GM23338 (cell line): ENCODE results near the gene EXD3. TPM values are rescaled to one million over a fixed set of nuclear protein-coding genes. Genes with fewer than 3 reads are reported as not detected.
A peak's percentile ranks its signal among the peaks of the same experiment; 100 is the strongest.

Source experiments
- ATAC-seq: fragments of 200-7000 bp; cut with Tn5 transposase; 3 replicates; pipeline ENCODE4 v1.9.1; 2020
- DNase-seq: peaks from one replicate; pipeline ENCODE4 v3.0.0-alpha.2; 2015; ENCODE audit warnings: low spot score
- H2AFZ ChIP-seq: fragments of 200-600 bp; sonication (generic); 2 replicates; pipeline ENCODE4 v1.8.0; 2016; ENCODE audit warnings: antibody characterized with exemption, mild to moderate bottlenecking, moderate library complexity
- H3F3A ChIP-seq: fragments of 200-600 bp; sonication (generic); replicated peaks from 2 replicates; pipeline ENCODE4 v1.8.0; 2017; ENCODE audit warnings: antibody characterized with exemption, mixed run types, low read depth
- H3K27ac ChIP-seq: fragments of 200-600 bp; sonication (generic); 2 replicates; pipeline ENCODE4 v1.6.1; 2016; ENCODE audit warnings: low read depth
- H3K27me3 ChIP-seq: fragments of 200-600 bp; sonication (generic); 2 replicates; pipeline ENCODE4 v1.8.0; 2016; ENCODE audit warnings: mild to moderate bottlenecking, mixed run types, moderate library complexity; ENCODE audit not compliant: insufficient read depth
- H3K36me3 ChIP-seq: fragments of 200-600 bp; sonication (generic); 2 replicates; pipeline ENCODE4 v1.8.0; 2016; ENCODE audit warnings: mild to moderate bottlenecking; ENCODE audit not compliant: insufficient read depth
- H3K4me1 ChIP-seq: fragments of 200-600 bp; sonication (generic); 2 replicates; pipeline ENCODE4 v1.8.0; 2016; ENCODE audit warnings: mild to moderate bottlenecking, moderate library complexity; ENCODE audit not compliant: insufficient read depth
- H3K4me2 ChIP-seq: fragments of 200-600 bp; sonication (generic); 2 replicates; pipeline ENCODE4 v1.7.1; 2017; ENCODE audit warnings: mixed run types
- H3K4me3 ChIP-seq: fragments of 200-600 bp; sonication (generic); 2 replicates; pipeline ENCODE4 v1.6.1; 2016; ENCODE audit warnings: mixed run types
- H3K79me2 ChIP-seq: fragments of 200-600 bp; sonication (generic); replicated peaks from 2 replicates; pipeline ENCODE4 v1.8.0; 2017; ENCODE audit warnings: mild to moderate bottlenecking; ENCODE audit not compliant: insufficient read depth
- H3K9me2 ChIP-seq: fragments of 200-600 bp; sonication (generic); 2 replicates; pipeline ENCODE4 v1.8.0; 2017; ENCODE audit not compliant: insufficient read depth
- H4K20me1 ChIP-seq: fragments of 200-600 bp; sonication (generic); replicated peaks from 2 replicates; pipeline ENCODE4 v1.8.0; 2017; ENCODE audit warnings: mild to moderate bottlenecking; ENCODE audit not compliant: insufficient read depth
- H3K27ac Mint-ChIP-seq: 2 replicates; pipeline ENCODE4 v1.8.0; 2020; ENCODE audit warnings: inconsistent platforms, mild to moderate bottlenecking, moderate library complexity, mixed read lengths
- H3K27me3 Mint-ChIP-seq: 3 replicates; pipeline ENCODE4 v1.8.0; 2022; ENCODE audit warnings: low read depth, mild to moderate bottlenecking, moderate library complexity, mixed read lengths, inconsistent platforms; ENCODE audit not compliant: insufficient read depth, poor library complexity
- H3K36me3 Mint-ChIP-seq: 3 replicates; pipeline ENCODE4 v1.8.0; 2021; ENCODE audit warnings: low read depth, mild to moderate bottlenecking, inconsistent platforms, moderate library complexity, mixed read lengths
- H3K4me1 Mint-ChIP-seq: 3 replicates; pipeline ENCODE4 v1.8.0; 2020; ENCODE audit warnings: mild to moderate bottlenecking, inconsistent platforms, mixed read lengths
- H3K4me3 Mint-ChIP-seq: 3 replicates; pipeline ENCODE4 v1.8.0; 2021; ENCODE audit warnings: moderate library complexity, mild to moderate bottlenecking, inconsistent platforms, mixed read lengths
- H3K9me3 Mint-ChIP-seq: 3 replicates; pipeline ENCODE4 v1.8.0; 2020; ENCODE audit warnings: moderate library complexity, mild to moderate bottlenecking, inconsistent platforms, mixed read lengths
- CTCF ChIP-seq, 2 experiments: fragments of 200-600 bp in 1 of 2; sonication (generic) in 1 of 2; conservative IDR thresholded peaks; 2 replicates each; pipeline versions ENCODE4 v1.5.1 to v1.6.1; 2016 to 2017; ENCODE audit warnings: antibody characterized with exemption in 2 of 2, low read depth in 2 of 2, mild to moderate bottlenecking in 2 of 2, moderate library complexity in 1 of 2
- NANOG ChIP-seq: IDR thresholded peaks from 2 replicates; pipeline ENCODE4 v1.6.1; 2016; ENCODE audit warnings: antibody characterized with exemption, borderline replicate concordance
- polyA plus RNA-seq: library from polyadenylated mRNA; unstranded; fragments of >200 nt; fragmentation: Nextera tagmentation; extraction: Ambion mirVana; gene quantifications from 2 replicates; pipeline ENCODE4 v1.2.1, GENCODE V29; 2016
- total RNA-seq: library from RNA; depleted of rRNA; stranded (reverse); fragments of >200 nt; shearing (Covaris generic); gene quantifications from 2 replicates; pipeline ENCODE4 v1.2.3, GENCODE V29; 2014

Gene EXD3
- total and polyA plus RNA-seq, 2 experiments from 2014 or later, result 3.6 to 9.7 TPM

GRCh38 chr9:137408651-137409405 lies 14.1 kb downstream of the EXD3 start:
- Mint-ChIP-seq H3K4me1 (no peaks in the 10 kb centered on the region; the same call in 1 of the 3 replicates), H3K4me3 (no peak overlapping the region), H3K36me3 (no peaks in the 10 kb centered on the region), H3K9me3 (no peaks in the 10 kb centered on the region), H3K27me3 (peaks cover 2% of the 10 kb centered on the region), H3K27ac (no peak overlapping the region)
- Histone ChIP-seq H4K20me1 (peaks cover 5% of the 10 kb centered on the region), H3K27ac (no peak overlapping the region), H3K36me3 (no peaks in the 10 kb centered on the region), H3K27me3 (no peaks in the 10 kb centered on the region), H3K4me1 (0 out of 2 replicates have a peak, but pooled peaks cover 3% of the 10 kb centered on the region), H3F3A (0 out of 2 replicates have a peak, but pooled peaks cover 3% of the 10 kb centered on the region), H3K4me2 (no peak overlapping the region), H3K9me2 (no peaks in the 10 kb centered on the region), H3K4me3 (no peak overlapping the region), H3K79me2 (no peaks in the 10 kb centered on the region), H2AFZ (no peak overlapping the region)
- no peak for DNase-seq
- no peak for ATAC-seq
- no peak for TF ChIP-seq CTCF (conservative IDR thresholded peaks at IDR 0.05; ENCODE audit: low read depth in 2 of 2)

GRCh38 chr9:137407590-137408300 lies 15.2 kb downstream of the EXD3 start:
- TF ChIP-seq CTCF (conservative IDR thresholded peaks at IDR 0.05; ENCODE audit: low read depth in 2 of 2) (0 out of 4 replicates have a peak, but pooled peaks of 1 of the 2 experiments have one; percentile 4), NANOG (no peak)
- H3F3A ChIP-seq, result 0 out of 2 replicates have a peak, but pooled peaks cover 3% of the 10 kb centered on the region
- no peaks in the 10 kb centered on the region for H3K27me3 ChIP-seq
- H3K4me3 ChIP-seq, result peak overlapping the region; percentile 56
- no peak overlapping the region for H2AFZ ChIP-seq
- peaks cover 5% of the 10 kb centered on the region; the same call in 1 of the 2 replicates for H4K20me1 ChIP-seq
- peak overlapping the region; percentile 27; the same call in 1 of the 3 replicates for H3K4me3 Mint-ChIP-seq
- peak overlapping the region; percentile 75 for H3K4me2 ChIP-seq
- H3K9me3 Mint-ChIP-seq, result no peaks in the 10 kb centered on the region; the same call in 2 of the 3 replicates
- no peak for DNase-seq
- H3K4me1 ChIP-seq, result 0 out of 2 replicates have a peak, but pooled peaks cover 3% of the 10 kb centered on the region
- H3K27ac Mint-ChIP-seq, result no peak overlapping the region
- H3K79me2 ChIP-seq, result no peaks in the 10 kb centered on the region
- no peaks in the 10 kb centered on the region; the same call in 1 of the 3 replicates for H3K4me1 Mint-ChIP-seq
- H3K36me3 Mint-ChIP-seq, result no peaks in the 10 kb centered on the region
- H3K36me3 ChIP-seq, result no peaks in the 10 kb centered on the region
- no peaks in the 10 kb centered on the region for H3K9me2 ChIP-seq
- no peak overlapping the region for H3K27ac ChIP-seq
- no peak for ATAC-seq
- no peaks in the 10 kb centered on the region for H3K27me3 Mint-ChIP-seq
